GM23338 (cell line): ENCODE results near the gene MALRD1. TPM values are rescaled to one million over a fixed set of nuclear protein-coding genes. Genes with fewer than 3 reads are reported as not detected.

ENCODE experiments used
- ATAC-seq: fragments of 200-7000 bp; cut with Tn5 transposase; 3 replicates; pipeline ENCODE4 v1.9.1; 2020
- DNase-seq: peaks from one replicate; pipeline ENCODE4 v3.0.0-alpha.2; 2015; ENCODE audit warnings: low spot score
- H2AFZ ChIP-seq: fragments of 200-600 bp; sonication (generic); 2 replicates; pipeline ENCODE4 v1.8.0; 2016; ENCODE audit warnings: antibody characterized with exemption, mild to moderate bottlenecking, moderate library complexity
- H3F3A ChIP-seq: fragments of 200-600 bp; sonication (generic); replicated peaks from 2 replicates; pipeline ENCODE4 v1.8.0; 2017; ENCODE audit warnings: antibody characterized with exemption, mixed run types, low read depth
- H3K27ac ChIP-seq: fragments of 200-600 bp; sonication (generic); 2 replicates; pipeline ENCODE4 v1.6.1; 2016; ENCODE audit warnings: low read depth
- H3K27me3 ChIP-seq: fragments of 200-600 bp; sonication (generic); 2 replicates; pipeline ENCODE4 v1.8.0; 2016; ENCODE audit warnings: mild to moderate bottlenecking, mixed run types, moderate library complexity; ENCODE audit not compliant: insufficient read depth
- H3K36me3 ChIP-seq: fragments of 200-600 bp; sonication (generic); 2 replicates; pipeline ENCODE4 v1.8.0; 2016; ENCODE audit warnings: mild to moderate bottlenecking; ENCODE audit not compliant: insufficient read depth
- H3K4me1 ChIP-seq: fragments of 200-600 bp; sonication (generic); 2 replicates; pipeline ENCODE4 v1.8.0; 2016; ENCODE audit warnings: mild to moderate bottlenecking, moderate library complexity; ENCODE audit not compliant: insufficient read depth
- H3K4me2 ChIP-seq: fragments of 200-600 bp; sonication (generic); 2 replicates; pipeline ENCODE4 v1.7.1; 2017; ENCODE audit warnings: mixed run types
- H3K4me3 ChIP-seq: fragments of 200-600 bp; sonication (generic); 2 replicates; pipeline ENCODE4 v1.6.1; 2016; ENCODE audit warnings: mixed run types
- H3K79me2 ChIP-seq: fragments of 200-600 bp; sonication (generic); replicated peaks from 2 replicates; pipeline ENCODE4 v1.8.0; 2017; ENCODE audit warnings: mild to moderate bottlenecking; ENCODE audit not compliant: insufficient read depth
- H3K9me2 ChIP-seq: fragments of 200-600 bp; sonication (generic); 2 replicates; pipeline ENCODE4 v1.8.0; 2017; ENCODE audit not compliant: insufficient read depth
- H4K20me1 ChIP-seq: fragments of 200-600 bp; sonication (generic); replicated peaks from 2 replicates; pipeline ENCODE4 v1.8.0; 2017; ENCODE audit warnings: mild to moderate bottlenecking; ENCODE audit not compliant: insufficient read depth
- H3K27ac Mint-ChIP-seq: 2 replicates; pipeline ENCODE4 v1.8.0; 2020; ENCODE audit warnings: inconsistent platforms, mild to moderate bottlenecking, moderate library complexity, mixed read lengths
- H3K27me3 Mint-ChIP-seq: 3 replicates; pipeline ENCODE4 v1.8.0; 2022; ENCODE audit warnings: low read depth, mild to moderate bottlenecking, moderate library complexity, mixed read lengths, inconsistent platforms; ENCODE audit not compliant: insufficient read depth, poor library complexity
- H3K36me3 Mint-ChIP-seq: 3 replicates; pipeline ENCODE4 v1.8.0; 2021; ENCODE audit warnings: low read depth, mild to moderate bottlenecking, inconsistent platforms, moderate library complexity, mixed read lengths
- H3K4me1 Mint-ChIP-seq: 3 replicates; pipeline ENCODE4 v1.8.0; 2020; ENCODE audit warnings: mild to moderate bottlenecking, inconsistent platforms, mixed read lengths
- H3K4me3 Mint-ChIP-seq: 3 replicates; pipeline ENCODE4 v1.8.0; 2021; ENCODE audit warnings: moderate library complexity, mild to moderate bottlenecking, inconsistent platforms, mixed read lengths
- H3K9me3 Mint-ChIP-seq: 3 replicates; pipeline ENCODE4 v1.8.0; 2020; ENCODE audit warnings: moderate library complexity, mild to moderate bottlenecking, inconsistent platforms, mixed read lengths
- CREB1 ChIP-seq: fragments of 250-450 bp; sonication (Bioruptor Pico); IDR thresholded peaks from 2 replicates; pipeline ENCODE4 v1.5.0; 2020; ENCODE audit warnings: low read depth, mild to moderate bottlenecking, moderate library complexity
- CTCF ChIP-seq, 2 experiments: fragments of 200-600 bp in 1 of 2; sonication (generic) in 1 of 2; conservative IDR thresholded peaks; 2 replicates each; pipeline versions ENCODE4 v1.5.1 to v1.6.1; 2016 to 2017; ENCODE audit warnings: antibody characterized with exemption in 2 of 2, low read depth in 2 of 2, mild to moderate bottlenecking in 2 of 2, moderate library complexity in 1 of 2
- EZH2 ChIP-seq: fragments of 200-600 bp; sonication (generic); IDR thresholded peaks from one replicate; pipeline ENCODE4 v1.8.0; 2017; ENCODE audit warnings: antibody characterized with exemption, mild to moderate bottlenecking, low read depth; ENCODE audit not compliant: unreplicated experiment
- EZH2phosphoT487 ChIP-seq: fragments of 200-600 bp; sonication (generic); IDR thresholded peaks from one replicate; pipeline ENCODE4 v1.8.1; 2018; ENCODE audit warnings: antibody characterized with exemption; ENCODE audit not compliant: unreplicated experiment
- NANOG ChIP-seq: IDR thresholded peaks from 2 replicates; pipeline ENCODE4 v1.6.1; 2016; ENCODE audit warnings: antibody characterized with exemption, borderline replicate concordance
- REST ChIP-seq: IDR thresholded peaks from one replicate; pipeline ENCODE4 v1.6.1; 2018; ENCODE audit warnings: antibody characterized with exemption; ENCODE audit not compliant: unreplicated experiment
- STAT1 ChIP-seq: IDR thresholded peaks from one replicate; pipeline ENCODE4 v1.6.1; 2016; ENCODE audit warnings: antibody characterized with exemption; ENCODE audit not compliant: unreplicated experiment
- ZNF114 ChIP-seq: fragments of 250-450 bp; sonication (Bioruptor Pico); IDR thresholded peaks from 2 replicates; pipeline ENCODE4 v1.5.0; 2020; ENCODE audit warnings: mild to moderate bottlenecking, moderate library complexity
- polyA plus RNA-seq: library from polyadenylated mRNA; unstranded; fragments of >200 nt; fragmentation: Nextera tagmentation; extraction: Ambion mirVana; gene quantifications from 2 replicates; pipeline ENCODE4 v1.2.1, GENCODE V29; 2016
- total RNA-seq: library from RNA; depleted of rRNA; stranded (reverse); fragments of >200 nt; shearing (Covaris generic); gene quantifications from 2 replicates; pipeline ENCODE4 v1.2.3, GENCODE V29; 2014

Gene MALRD1
- total and polyA plus RNA-seq, 2 experiments from 2014 or later = 0.42 to 1.9 TPM

GRCh38 chr10:19031763-19032162 lies 16.8 kb upstream of the MALRD1 start (continued):
- no peak for TF ChIP-seq REST
- no peak for TF ChIP-seq EZH2

- no peak overlapping the region for H3K4me3 ChIP-seq
- no peaks in the 10 kb centered on the region for H3K9me3 Mint-ChIP-seq
- ATAC-seq (no peak), DNase-seq (no peak)
- H3K4me3 Mint-ChIP-seq = no peak overlapping the region
- no peaks in the 10 kb centered on the region for H3F3A ChIP-seq
- H3K27me3 Mint-ChIP-seq = no peaks in the 10 kb centered on the region
- H3K36me3 ChIP-seq = no peaks in the 10 kb centered on the region
- peaks cover 3% of the 10 kb centered on the region; the same call in 1 of the 2 replicates for H3K9me2 ChIP-seq
- no peaks in the 10 kb centered on the region for H3K4me1 Mint-ChIP-seq
- H2AFZ ChIP-seq = no peak overlapping the region
- H3K4me2 ChIP-seq = no peak overlapping the region
- TF ChIP-seq NANOG (no peak), CREB1 (CRISPR knock-in tag) (no peak), EZH2 (no peak)
- no peaks in the 10 kb centered on the region for H3K27me3 ChIP-seq
- H3K27ac Mint-ChIP-seq = no peak overlapping the region
- no peaks in the 10 kb centered on the region for H3K4me1 ChIP-seq
- H3K27ac ChIP-seq = no peak overlapping the region
- H3K36me3 Mint-ChIP-seq = no peaks in the 10 kb centered on the region
- no peaks in the 10 kb centered on the region for H3K79me2 ChIP-seq
- H4K20me1 ChIP-seq = no peaks in the 10 kb centered on the region
Measured at GRCh38 chr10:19033741-19034140, 14.9 kb upstream of the MALRD1 start.

- Histone ChIP-seq H3F3A (no peaks in the 10 kb centered on the region), H3K27me3 (no peaks in the 10 kb centered on the region), H3K4me3 (no peak overlapping the region), H3K79me2 (no peaks in the 10 kb centered on the region), H3K4me1 (no peaks in the 10 kb centered on the region), H2AFZ (no peak overlapping the region), H4K20me1 (no peaks in the 10 kb centered on the region), H3K27ac (no peak overlapping the region), H3K36me3 (no peaks in the 10 kb centered on the region), H3K4me2 (no peak overlapping the region), H3K9me2 (no peaks in the 10 kb centered on the region; the same call in 1 of the 2 replicates)
- Mint-ChIP-seq H3K9me3 (no peaks in the 10 kb centered on the region), H3K27ac (no peak overlapping the region), H3K4me3 (no peak overlapping the region), H3K27me3 (no peaks in the 10 kb centered on the region), H3K36me3 (no peaks in the 10 kb centered on the region), H3K4me1 (no peaks in the 10 kb centered on the region)
- DNase-seq (no peak), ATAC-seq (no peak)
- TF ChIP-seq STAT1 (no peak), NANOG (no peak), CTCF (conservative IDR thresholded peaks at IDR 0.05; ENCODE audit: low read depth in 2 of 2) (no peak), CREB1 (CRISPR knock-in tag) (no peak), EZH2phosphoT487 (no peak), ZNF114 (no peak)
Measured at GRCh38 chr10:19041171-19041570, 7.4 kb upstream of the MALRD1 start.
